Liver (tissue), 9 donors: ENCODE data around the gene RAI1. TPM values are rescaled to one million over a fixed set of nuclear protein-coding genes. Genes with fewer than 3 reads are reported as not detected.
"Not testable (repeated sequence)": the region's sequence is repeated elsewhere in the genome, so short reads cannot be mapped to it uniquely, and the experiment has no call there.

Experiments used
- DNase-seq: peaks from one replicate; pipeline ENCODE4 v3.0.0-alpha.2; 2017; ENCODE audit warnings: low spot score
- H3K27ac ChIP-seq, 2 donors: one replicate each; pipeline ENCODE4 v1.7.0; 2013; ENCODE audit warnings: inconsistent platforms in 2 of 2, low read length in 2 of 2, control low read depth in 1 of 2, low read depth in 1 of 2, mild to moderate bottlenecking in 1 of 2
- H3K27me3 ChIP-seq, 4 donors: one replicate each; pipeline versions ENCODE4 v1.6.1 to v1.7.0; 2013; ENCODE audit warnings: low read length in 3 of 4, inconsistent platforms in 1 of 4, mild to moderate bottlenecking in 1 of 4, moderate library complexity in 1 of 4; ENCODE audit not compliant: control insufficient read depth in 4 of 4, insufficient read depth in 4 of 4
- H3K36me3 ChIP-seq, 4 donors: one replicate each; pipeline versions ENCODE4 v1.6.1 to v1.7.0; 2013; ENCODE audit warnings: low read length in 3 of 4, mild to moderate bottlenecking in 3 of 4, low read depth in 1 of 4, moderate library complexity in 1 of 4; ENCODE audit not compliant: control insufficient read depth in 4 of 4, insufficient read depth in 3 of 4
- H3K4me1 ChIP-seq, 4 donors: one replicate each; pipeline versions ENCODE4 v1.6.1 to v1.7.0; 2013; ENCODE audit warnings: low read length in 3 of 4, mild to moderate bottlenecking in 3 of 4, moderate library complexity in 1 of 4; ENCODE audit not compliant: control insufficient read depth in 4 of 4, insufficient read depth in 4 of 4
- H3K4me3 ChIP-seq, 3 donors: one replicate each; pipeline versions ENCODE4 v1.6.1 to v1.7.0; 2013; ENCODE audit warnings: low read length in 3 of 3, control low read depth in 1 of 3, low read depth in 1 of 3, mild to moderate bottlenecking in 1 of 3
- H3K9ac ChIP-seq, 2 donors: one replicate each; pipeline ENCODE4 v1.7.0; 2013; ENCODE audit warnings: low read length in 2 of 2, mild to moderate bottlenecking in 2 of 2, moderate library complexity in 2 of 2, control low read depth in 1 of 2, low read depth in 1 of 2
- H3K9me3 ChIP-seq, 4 donors: one replicate each; pipeline versions ENCODE4 v1.6.1 to v1.7.0; 2013; ENCODE audit warnings: low read length in 3 of 4; ENCODE audit not compliant: control insufficient read depth in 4 of 4
- EGR1 ChIP-seq, 2 donors: IDR thresholded peaks; 2 replicates each; pipeline ENCODE4 v1.6.1; 2016 to 2018; ENCODE audit warnings: antibody characterized with exemption in 2 of 2, low read depth in 2 of 2
- FOXA1 ChIP-seq: IDR thresholded peaks from 2 replicates; pipeline ENCODE4 v1.6.1; 2016; ENCODE audit warnings: antibody characterized with exemption
- FOXA2 ChIP-seq: IDR thresholded peaks from 2 replicates; pipeline ENCODE4 v1.6.1; 2016; ENCODE audit warnings: antibody characterized with exemption
- HNF4A ChIP-seq, 2 donors: conservative IDR thresholded peaks; 2 replicates each; pipeline ENCODE4 v1.6.1; 2016; ENCODE audit warnings: antibody characterized with exemption in 2 of 2, mild to moderate bottlenecking in 2 of 2
- HNF4G ChIP-seq: IDR thresholded peaks from 2 replicates; pipeline ENCODE4 v1.6.1; 2016; ENCODE audit warnings: antibody characterized with exemption
- JUND ChIP-seq, 2 donors: IDR thresholded peaks; 2 replicates each; pipeline ENCODE4 v1.6.1; 2016; ENCODE audit warnings: antibody characterized with exemption in 2 of 2
- MAX ChIP-seq: IDR thresholded peaks from 2 replicates; pipeline ENCODE4 v1.6.1; 2016; ENCODE audit warnings: antibody characterized with exemption
- RAD21 ChIP-seq, 2 donors: IDR thresholded peaks; 2 replicates each; pipeline ENCODE4 v1.6.1; 2016; ENCODE audit warnings: antibody characterized with exemption in 2 of 2, mild to moderate bottlenecking in 2 of 2
- SP1 ChIP-seq: IDR thresholded peaks from 2 replicates; pipeline ENCODE4 v1.6.1; 2018; ENCODE audit warnings: antibody characterized with exemption, mild to moderate bottlenecking
- TAF1 ChIP-seq: conservative IDR thresholded peaks from 2 replicates; pipeline ENCODE4 v1.6.1; 2016; ENCODE audit warnings: antibody characterized with exemption, mild to moderate bottlenecking
- YY1 ChIP-seq: IDR thresholded peaks from 2 replicates; pipeline ENCODE4 v1.6.1; 2016; ENCODE audit warnings: antibody characterized with exemption, mild to moderate bottlenecking
- WGBS: extraction: QIAGEN DNeasy Blood & Tissue Kit; methylation state at CpG from one replicate; pipeline ENCODE4 v1.1.7; 2013; 5-methylcytosine and 5-hydroxymethylcytosine counted together
- polyA plus RNA-seq, 2 donors: library from polyadenylated mRNA; stranded (reverse) in 1 of 2; unstranded in 1 of 2; fragments of 200-250 nt in 1 of 2; fragments of >200 nt in 1 of 2; fragmentation: Nextera tagmentation in 1 of 2; extraction: Ambion mirVana in 1 of 2; gene quantifications; one replicate each; pipeline versions ENCODE4 v1.2.1 to v1.2.3, GENCODE V29; 2013 to 2015
- total RNA-seq, 2 donors: library from RNA; depleted of rRNA; stranded (reverse); fragments of >200 nt; gene quantifications; one replicate each; pipeline ENCODE4 v1.2.3, GENCODE V29; 2014
- TF ChIP-seq, protein P1 (sequence below): IDR thresholded peaks from 2 replicates; pipeline ENCODE4 v1.6.1; 2016; ENCODE audit warnings: antibody characterized with exemption
- TF ChIP-seq, protein P2 (sequence below): fragments of 150-350 bp; IDR thresholded peaks from 2 replicates; pipeline ENCODE4 v1.5.1; 2017; ENCODE audit warnings: improper control_type of control experiment, low read depth, low read length; ENCODE audit not compliant: missing input control
- TF ChIP-seq, protein P3 (sequence below): IDR thresholded peaks from 2 replicates; pipeline ENCODE4 v1.6.1; 2016; ENCODE audit warnings: antibody characterized with exemption
- donor health status: healthy.
- donor health status: healthy.
- donor health status: healthy.
- donor health status: healthy.
- donor health status: healthy.

Gene RAI1
- total and polyA plus RNA-seq, 4 donors = 0.57 to 7.6 (median 5.3) TPM

- Histone ChIP-seq H3K4me3 (no peak overlapping the region), H3K27me3 (no peaks in the 10 kb centered on the region), H3K9me3 (no peaks in the 10 kb centered on the region), H3K36me3 (no peaks in the 10 kb centered on the region), H3K9ac (no peak overlapping the region), H3K27ac (no peak overlapping the region), H3K4me1 (peaks cover 0 to 3% (median 0%) of the 10 kb centered on the region in 4 donors)
- no peak for DNase-seq
- no peak for TF ChIP-seq FOXA1
- TF ChIP-seq TAF1 = no peak
- TF ChIP-seq EGR1 (IDR thresholded peaks at IDR 0.05; ENCODE audit: low read depth in 2 of 2) = no peak
- TF ChIP-seq, protein P1, sequence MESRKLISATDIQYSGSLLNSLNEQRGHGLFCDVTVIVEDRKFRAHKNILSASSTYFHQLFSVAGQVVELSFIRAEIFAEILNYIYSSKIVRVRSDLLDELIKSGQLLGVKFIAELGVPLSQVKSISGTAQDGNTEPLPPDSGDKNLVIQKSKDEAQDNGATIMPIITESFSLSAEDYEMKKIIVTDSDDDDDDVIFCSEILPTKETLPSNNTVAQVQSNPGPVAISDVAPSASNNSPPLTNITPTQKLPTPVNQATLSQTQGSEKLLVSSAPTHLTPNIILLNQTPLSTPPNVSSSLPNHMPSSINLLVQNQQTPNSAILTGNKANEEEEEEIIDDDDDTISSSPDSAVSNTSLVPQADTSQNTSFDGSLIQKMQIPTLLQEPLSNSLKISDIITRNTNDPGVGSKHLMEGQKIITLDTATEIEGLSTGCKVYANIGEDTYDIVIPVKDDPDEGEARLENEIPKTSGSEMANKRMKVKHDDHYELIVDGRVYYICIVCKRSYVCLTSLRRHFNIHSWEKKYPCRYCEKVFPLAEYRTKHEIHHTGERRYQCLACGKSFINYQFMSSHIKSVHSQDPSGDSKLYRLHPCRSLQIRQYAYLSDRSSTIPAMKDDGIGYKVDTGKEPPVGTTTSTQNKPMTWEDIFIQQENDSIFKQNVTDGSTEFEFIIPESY = no peak
- no peak for TF ChIP-seq HNF4A (conservative IDR thresholded peaks at IDR 0.05)
- TF ChIP-seq YY1 = no peak
- no peak for TF ChIP-seq RAD21 (IDR thresholded peaks at IDR 0.05)
- WGBS = 73% methylated on average over 2 of the region's 2 CpGs
These were observed 3.8 kb upstream of the RAI1 start for GRCh38 chr17:17677299-17678040.

GRCh38 chr17:17678063-17678699, 3.1 kb upstream of the RAI1 start:
- H3K9ac ChIP-seq, H3K4me1 ChIP-seq, DNase-seq, H3K9me3 ChIP-seq, H3K27ac ChIP-seq, H3K36me3 ChIP-seq, H3K4me3 ChIP-seq, H3K27me3 ChIP-seq: not testable (repeated sequence)
- 81% methylated on average over 5 of the region's 5 CpGs for WGBS

- peaks cover 4 to 12% (median 5%) of the 10 kb centered on the region in 4 donors for H3K4me1 ChIP-seq
- 94% methylated on average over 6 of the region's 6 CpGs for WGBS
These were observed 2.0 kb upstream of the RAI1 start for GRCh38 chr17:17679243-17679642.

GRCh38 chr17:17679748-17680147, 1.5 kb upstream of the RAI1 start:
- H3K9me3 ChIP-seq = no peaks in the 10 kb centered on the region
- DNase-seq = no peak
- TF ChIP-seq, protein P2, sequence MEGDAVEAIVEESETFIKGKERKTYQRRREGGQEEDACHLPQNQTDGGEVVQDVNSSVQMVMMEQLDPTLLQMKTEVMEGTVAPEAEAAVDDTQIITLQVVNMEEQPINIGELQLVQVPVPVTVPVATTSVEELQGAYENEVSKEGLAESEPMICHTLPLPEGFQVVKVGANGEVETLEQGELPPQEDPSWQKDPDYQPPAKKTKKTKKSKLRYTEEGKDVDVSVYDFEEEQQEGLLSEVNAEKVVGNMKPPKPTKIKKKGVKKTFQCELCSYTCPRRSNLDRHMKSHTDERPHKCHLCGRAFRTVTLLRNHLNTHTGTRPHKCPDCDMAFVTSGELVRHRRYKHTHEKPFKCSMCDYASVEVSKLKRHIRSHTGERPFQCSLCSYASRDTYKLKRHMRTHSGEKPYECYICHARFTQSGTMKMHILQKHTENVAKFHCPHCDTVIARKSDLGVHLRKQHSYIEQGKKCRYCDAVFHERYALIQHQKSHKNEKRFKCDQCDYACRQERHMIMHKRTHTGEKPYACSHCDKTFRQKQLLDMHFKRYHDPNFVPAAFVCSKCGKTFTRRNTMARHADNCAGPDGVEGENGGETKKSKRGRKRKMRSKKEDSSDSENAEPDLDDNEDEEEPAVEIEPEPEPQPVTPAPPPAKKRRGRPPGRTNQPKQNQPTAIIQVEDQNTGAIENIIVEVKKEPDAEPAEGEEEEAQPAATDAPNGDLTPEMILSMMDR = no peak
- no peak for TF ChIP-seq TAF1
- no peak for TF ChIP-seq HNF4G
- no peak for TF ChIP-seq JUND (IDR thresholded peaks at IDR 0.05)
- no peak for TF ChIP-seq FOXA2
- TF ChIP-seq, protein P3, sequence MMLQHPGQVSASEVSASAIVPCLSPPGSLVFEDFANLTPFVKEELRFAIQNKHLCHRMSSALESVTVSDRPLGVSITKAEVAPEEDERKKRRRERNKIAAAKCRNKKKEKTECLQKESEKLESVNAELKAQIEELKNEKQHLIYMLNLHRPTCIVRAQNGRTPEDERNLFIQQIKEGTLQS = no peak
- no peak for TF ChIP-seq SP1
- TF ChIP-seq MAX = no peak
- no peak for TF ChIP-seq HNF4A (conservative IDR thresholded peaks at IDR 0.05)
- no peak for TF ChIP-seq EGR1 (IDR thresholded peaks at IDR 0.05; ENCODE audit: low read depth in 2 of 2)
- 91% methylated on average over 6 of the region's 6 CpGs for WGBS
- no peak overlapping the region for H3K9ac ChIP-seq
- H3K27me3 ChIP-seq = no peaks in the 10 kb centered on the region
- H3K27ac ChIP-seq = no peak overlapping the region
- H3K36me3 ChIP-seq = no peaks in the 10 kb centered on the region
- no peak overlapping the region for H3K4me3 ChIP-seq
- peaks cover 4 to 13% (median 5%) of the 10 kb centered on the region in 4 donors for H3K4me1 ChIP-seq

More at GRCh38 chr17:17679243-17679642, 2.0 kb upstream of the RAI1 start:
- Histone ChIP-seq H3K27me3 (no peaks in the 10 kb centered on the region), H3K4me3 (no peak overlapping the region), H3K36me3 (no peaks in the 10 kb centered on the region), H3K27ac (no peak overlapping the region), H3K9ac (no peak overlapping the region), H3K9me3 (no peaks in the 10 kb centered on the region)
- no peak for TF ChIP-seq HNF4G
- no peak for TF ChIP-seq RAD21 (IDR thresholded peaks at IDR 0.05)
- no peak for TF ChIP-seq FOXA1
- DNase-seq = no peak
